NCI-H2107 treated with DMSO at 0.1 percent for 48 hours (cell line): ENCODE data around the gene POPDC2.
"Not testable (repeated sequence)": the region's sequence is repeated elsewhere in the genome, so short reads cannot be mapped to it uniquely, and the experiment has no call there.

Experiments
- DNase-seq: peaks from one replicate; lab custom pipeline; 2025; ENCODE audit not compliant: unreplicated experiment; lab: John Stamatoyannopoulos, UW

Gene POPDC2

GRCh38 chr3:119616056-119616455 lies 44.3 kb downstream of the POPDC2 start:
- no peak for DNase-seq

- DNase-seq, result no peak
Observed at GRCh38 chr3:119613872-119614271, 46.5 kb downstream of the POPDC2 start.

DNA sequence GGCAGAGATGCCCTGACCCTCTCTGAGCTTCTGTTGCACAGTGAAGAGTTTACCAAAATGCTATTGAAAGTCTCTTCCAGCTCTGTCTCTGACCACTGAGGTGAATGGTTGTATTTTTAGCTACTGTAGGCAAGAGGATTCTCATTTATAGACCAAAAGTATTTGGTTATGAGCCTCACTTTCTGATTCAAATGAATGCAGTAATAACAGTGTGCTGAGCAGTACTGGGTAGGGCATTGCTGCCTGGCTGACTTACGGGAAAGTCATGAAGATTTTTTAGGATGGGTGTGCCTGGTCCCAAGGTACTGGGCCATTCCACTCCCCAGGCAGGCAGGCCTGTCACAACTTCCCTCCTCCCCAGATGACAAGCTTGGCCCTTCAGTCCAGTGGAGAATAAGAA lies 47.2 kb downstream of the POPDC2 start:
- DNase-seq, result no peak

- DNase-seq, result no peak
Observed at GRCh38 chr3:119611664-119612063, 48.7 kb downstream of the POPDC2 start.

DNA sequence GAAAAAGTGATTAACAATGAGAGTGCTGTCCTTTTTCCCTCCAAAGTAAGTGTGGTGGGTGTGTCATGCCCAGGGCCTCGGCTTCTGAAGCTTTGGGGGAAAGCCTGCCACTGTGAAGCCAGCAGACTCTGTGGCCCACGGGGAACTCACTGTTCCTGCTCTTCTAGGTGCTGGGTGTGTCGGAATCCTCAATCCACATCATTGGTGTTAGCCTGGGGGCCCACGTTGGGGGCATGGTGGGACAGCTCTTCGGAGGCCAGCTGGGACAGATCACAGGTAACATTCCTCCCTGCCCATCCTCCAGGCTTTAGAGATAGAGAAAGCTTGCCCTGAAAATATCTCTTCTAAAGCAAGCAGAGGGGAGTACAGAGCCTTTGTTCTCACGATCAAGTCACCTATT lies 51.1 kb downstream of the POPDC2 start:
- DNase-seq, result no peak

DNA sequence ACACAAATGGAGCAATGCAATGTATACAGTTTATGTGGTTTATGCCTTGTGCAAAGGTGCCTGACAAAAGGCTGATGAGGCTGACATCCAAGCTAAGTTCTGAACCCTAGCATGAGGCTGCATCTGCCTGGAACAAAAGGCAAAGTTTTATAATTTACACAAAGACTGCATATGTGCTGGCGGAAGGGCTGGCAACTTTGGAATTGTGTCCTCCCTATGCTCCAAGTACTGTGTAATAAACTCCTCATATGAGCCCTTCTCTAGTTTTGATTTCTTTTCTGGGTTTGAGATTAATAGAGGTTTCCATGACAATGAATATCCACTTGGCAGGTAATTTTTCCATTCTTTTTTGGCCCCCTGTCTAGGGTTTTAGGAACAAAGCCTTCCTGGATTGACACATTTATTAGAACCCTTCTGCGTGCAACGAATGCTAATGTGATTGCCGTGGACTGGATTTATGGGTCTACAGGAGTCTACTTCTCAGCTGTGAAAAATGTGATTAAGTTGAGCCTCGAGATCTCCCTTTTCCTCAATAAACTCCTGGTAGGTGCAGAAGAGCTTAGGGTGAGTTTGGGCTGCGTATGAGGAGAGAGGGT lies 51.9 kb downstream of the POPDC2 start:
- DNase-seq, result no peak

DNA sequence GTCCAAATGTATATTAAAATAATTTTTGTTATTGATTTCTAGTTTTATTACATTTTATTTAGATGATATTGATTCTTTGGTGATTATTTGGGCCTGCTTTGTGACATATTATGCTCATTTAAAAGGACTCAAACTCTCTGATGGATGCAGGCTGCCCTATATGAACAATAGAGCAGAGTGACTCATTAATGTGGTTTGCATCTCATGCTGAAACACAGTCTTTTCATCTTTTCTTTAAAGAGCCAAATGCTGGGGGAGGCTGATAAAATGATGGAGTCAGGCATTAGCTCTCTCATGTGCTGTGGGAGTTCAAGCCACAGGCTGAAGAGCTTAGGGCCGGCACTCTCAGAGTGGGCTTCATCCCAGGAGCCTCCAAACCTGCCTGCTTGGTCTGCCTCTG lies 55.5 kb downstream of the POPDC2 start:
- no peak for DNase-seq

DNA sequence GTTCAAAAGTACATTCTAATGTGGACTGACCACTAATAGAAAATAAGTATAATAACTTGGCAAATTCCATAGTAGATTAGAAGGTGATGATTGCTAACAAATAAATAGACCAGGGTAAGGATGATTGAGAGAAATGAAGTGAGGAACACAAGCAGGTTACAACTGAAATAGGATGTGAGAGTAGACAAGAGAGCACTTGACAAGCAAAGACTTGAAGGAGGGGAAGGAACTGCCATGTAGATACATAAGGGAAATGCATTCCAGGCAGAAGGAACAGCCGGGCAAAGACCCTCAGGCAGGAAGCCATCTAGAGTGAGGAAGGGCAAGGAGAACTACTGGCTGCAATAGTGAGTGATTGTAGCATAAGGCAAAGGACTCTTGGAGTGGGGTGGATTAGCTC lies 57.7 kb downstream of the POPDC2 start:
- no peak for DNase-seq

DNA sequence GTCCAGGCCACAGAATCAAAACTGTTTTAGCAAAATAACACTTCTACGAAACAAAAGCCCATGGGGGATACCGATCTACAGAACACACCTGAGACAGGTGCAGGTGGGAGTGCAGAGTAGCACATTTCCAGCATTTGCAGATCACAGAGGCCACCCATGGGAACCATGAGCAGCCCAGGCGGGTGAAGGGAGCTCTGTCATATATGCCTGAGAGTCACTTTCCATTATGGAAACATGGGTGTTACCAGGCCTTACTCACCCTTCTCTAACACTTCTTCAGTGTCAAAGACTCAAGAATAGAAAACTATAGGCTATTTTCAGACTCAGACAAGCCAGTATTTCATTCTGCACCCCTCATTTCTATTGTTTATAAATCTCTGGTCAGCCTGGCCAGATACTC lies 59.2 kb downstream of the POPDC2 start:
- DNase-seq, result no peak

DNA sequence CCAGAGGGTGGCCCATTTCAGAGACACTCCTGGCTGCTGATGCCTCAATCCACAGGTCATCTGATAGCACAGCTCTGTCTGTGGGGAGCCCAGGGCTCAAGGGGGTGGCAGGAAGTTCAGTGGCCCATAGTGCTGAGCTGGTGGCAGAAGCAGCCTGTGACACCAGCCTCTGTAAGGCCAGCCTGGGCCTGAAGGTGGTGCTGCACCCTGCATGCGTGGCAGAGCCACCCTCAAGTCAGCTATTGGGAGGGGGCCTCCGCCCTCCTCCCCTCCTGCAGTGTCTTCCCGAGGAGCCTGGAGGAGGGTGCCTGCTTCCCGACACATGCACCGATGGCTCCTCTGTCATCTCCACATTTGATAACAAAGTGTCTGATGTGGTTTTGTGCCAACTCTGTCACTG lies 59.7 kb downstream of the POPDC2 start:
- DNase-seq, result no peak

DNA sequence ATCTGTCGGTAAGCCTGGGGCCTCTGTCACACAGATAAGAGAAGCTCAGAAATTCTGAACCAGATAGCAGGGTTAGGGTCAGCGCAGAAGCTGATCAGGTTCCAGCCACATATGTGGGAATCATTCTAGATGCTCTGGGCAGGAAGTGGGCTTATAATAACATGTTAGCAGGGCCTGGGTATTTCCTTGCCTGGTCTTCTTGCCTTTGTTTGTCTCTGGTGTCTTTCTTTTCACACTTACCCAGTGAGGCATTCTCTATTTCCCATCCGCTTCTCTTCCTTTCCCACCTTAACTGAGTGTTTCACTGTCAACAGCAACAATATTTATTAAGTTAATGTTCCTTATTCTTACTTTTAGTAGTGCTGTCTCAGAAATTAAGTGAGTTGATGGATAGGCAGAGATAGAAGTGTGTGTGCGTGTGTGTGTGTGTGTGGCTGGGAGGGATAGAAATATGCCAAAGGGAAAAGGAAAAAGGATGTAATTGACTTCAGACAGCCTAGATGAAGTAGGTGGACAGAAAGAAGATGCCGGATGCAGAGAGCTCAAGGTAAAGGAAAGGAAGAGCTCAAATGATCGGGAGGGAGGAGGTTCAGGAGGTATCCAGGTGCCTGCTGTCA lies 60.7 kb downstream of the POPDC2 start:
- DNase-seq, result no peak

- no peak for DNase-seq
Observed at GRCh38 chr3:119598410-119599098, 61.8 kb downstream of the POPDC2 start.

- no peak for DNase-seq
Observed at GRCh38 chr3:119597548-119598288, 62.7 kb downstream of the POPDC2 start, which contains the start of gene PLA1A. Gene PLA1A, plus strand, starts transcription at chr3:119597885. Its CDS starts 29 bp downstream, at chr3:119597914.

- DNase-seq, result no peak
Observed at GRCh38 chr3:119596398-119596797, 64.0 kb downstream of the POPDC2 start.

DNA sequence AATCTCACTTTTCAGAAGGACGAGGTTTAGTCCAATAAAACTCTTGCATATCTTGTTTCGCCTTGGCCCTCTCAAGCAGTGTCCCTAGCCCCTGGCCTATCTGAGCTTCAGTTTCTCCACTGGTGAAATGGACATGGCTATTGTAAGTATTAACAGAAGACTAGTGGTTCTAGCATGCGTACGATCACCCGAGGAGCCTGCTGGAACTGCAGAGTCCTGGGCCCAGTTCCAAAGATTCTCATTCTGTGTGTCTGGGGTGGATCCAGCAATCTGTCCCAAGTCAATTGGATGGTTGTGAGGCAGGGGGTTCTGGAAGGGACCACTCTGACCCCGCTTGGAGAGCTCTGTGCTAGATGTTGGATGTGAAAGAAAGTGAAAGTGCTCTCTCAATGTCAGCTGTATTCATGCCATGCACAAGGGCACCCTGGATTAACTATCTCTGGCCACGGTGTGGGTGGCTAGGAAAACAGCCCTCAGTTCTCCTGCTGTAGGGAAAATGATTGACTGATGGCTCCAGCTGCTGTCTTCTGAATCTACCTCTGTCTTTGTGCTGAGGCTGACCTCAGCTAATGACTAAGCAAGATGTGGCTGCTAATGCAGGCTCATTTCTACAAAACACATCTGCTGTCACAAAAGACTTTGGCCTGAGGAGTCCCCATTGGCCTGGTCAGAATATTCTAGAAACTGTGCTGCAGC lies 64.6 kb downstream of the POPDC2 start:
- no peak for DNase-seq

GRCh38 chr3:119594929-119595328 lies 65.5 kb downstream of the POPDC2 start:
- DNase-seq, result not testable (repeated sequence)

DNA sequence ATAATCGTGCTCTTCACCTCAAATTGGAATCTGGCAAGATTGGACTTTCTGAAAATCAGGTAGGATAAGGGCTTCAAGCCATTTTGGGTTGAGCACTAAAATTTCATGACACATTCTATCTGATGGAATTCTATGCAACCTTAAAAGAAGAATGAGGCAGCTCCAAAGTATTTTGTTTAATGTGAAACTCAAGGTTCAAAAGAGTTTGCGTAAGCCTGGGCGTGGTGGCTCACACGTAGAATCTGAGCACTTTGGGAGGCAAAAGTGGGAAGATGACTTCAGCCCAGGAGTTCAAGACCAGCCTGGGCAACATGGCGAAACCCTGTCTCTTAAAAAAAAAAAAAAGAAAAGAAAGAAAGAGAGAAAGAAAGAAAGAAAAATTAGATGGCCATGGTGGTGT lies 66.3 kb downstream of the POPDC2 start:
- DNase-seq, result no peak

GRCh38 chr3:119592861-119593260 lies 67.5 kb downstream of the POPDC2 start:
- DNase-seq, result no peak
